Panc1 (cell line): Measurements from ENCODE around the gene HACL1.

ENCODE experiments used
- POLR2AphosphoS5 ChIP-seq: IDR thresholded peaks from 2 replicates; pipeline ENCODE4 v1.6.1; 2012; ENCODE audit warnings: mild to moderate bottlenecking, low read depth, low read length, moderate library complexity
- SIN3A ChIP-seq: IDR thresholded peaks from 2 replicates; pipeline ENCODE4 v1.6.1; 2012; ENCODE audit warnings: low read depth, mild to moderate bottlenecking, low read length, moderate library complexity, borderline replicate concordance; ENCODE audit not compliant: insufficient read depth
- TCF7L2 ChIP-seq: IDR thresholded peaks from 2 replicates; pipeline ENCODE4 v1.6.1; 2011; ENCODE audit warnings: mild to moderate bottlenecking, low read depth, low read length, inconsistent platforms
- TF ChIP-seq, protein P1 (sequence below): fragments of 450-650 bp; IDR thresholded peaks from 2 replicates; pipeline ENCODE4 v1.5.1; 2017; ENCODE audit warnings: mild to moderate bottlenecking

DNA sequence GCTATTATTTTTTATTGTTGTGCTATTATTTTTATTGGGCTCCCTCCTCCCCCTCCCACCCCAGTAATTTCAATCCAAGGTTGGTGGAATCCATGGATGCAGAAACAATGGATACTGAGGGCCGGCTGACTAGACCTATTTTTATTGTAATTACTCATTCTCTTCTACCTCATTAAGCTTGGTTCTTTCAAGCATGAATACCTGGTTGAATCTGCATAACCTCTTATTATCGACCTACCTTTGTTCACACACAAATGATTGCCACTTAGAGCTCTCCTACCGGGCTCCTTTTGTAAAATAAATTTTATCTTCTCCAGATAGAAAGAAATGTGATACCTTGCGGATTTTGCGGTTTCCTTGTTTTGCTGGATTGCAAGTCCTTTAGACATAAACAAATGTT lies 31.8 kb upstream of the HACL1 start:
- TF ChIP-seq, protein P1, sequence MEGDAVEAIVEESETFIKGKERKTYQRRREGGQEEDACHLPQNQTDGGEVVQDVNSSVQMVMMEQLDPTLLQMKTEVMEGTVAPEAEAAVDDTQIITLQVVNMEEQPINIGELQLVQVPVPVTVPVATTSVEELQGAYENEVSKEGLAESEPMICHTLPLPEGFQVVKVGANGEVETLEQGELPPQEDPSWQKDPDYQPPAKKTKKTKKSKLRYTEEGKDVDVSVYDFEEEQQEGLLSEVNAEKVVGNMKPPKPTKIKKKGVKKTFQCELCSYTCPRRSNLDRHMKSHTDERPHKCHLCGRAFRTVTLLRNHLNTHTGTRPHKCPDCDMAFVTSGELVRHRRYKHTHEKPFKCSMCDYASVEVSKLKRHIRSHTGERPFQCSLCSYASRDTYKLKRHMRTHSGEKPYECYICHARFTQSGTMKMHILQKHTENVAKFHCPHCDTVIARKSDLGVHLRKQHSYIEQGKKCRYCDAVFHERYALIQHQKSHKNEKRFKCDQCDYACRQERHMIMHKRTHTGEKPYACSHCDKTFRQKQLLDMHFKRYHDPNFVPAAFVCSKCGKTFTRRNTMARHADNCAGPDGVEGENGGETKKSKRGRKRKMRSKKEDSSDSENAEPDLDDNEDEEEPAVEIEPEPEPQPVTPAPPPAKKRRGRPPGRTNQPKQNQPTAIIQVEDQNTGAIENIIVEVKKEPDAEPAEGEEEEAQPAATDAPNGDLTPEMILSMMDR: no peak
- TF ChIP-seq SIN3A (no peak), POLR2AphosphoS5 (no peak), TCF7L2 (no peak)
